OCI-LY1 (cell line): ENCODE results near the gene B4GALNT1.

Experiments
- H2AFZ ChIP-seq: fragments of 200-600 bp; sonication (generic), shearing (Covaris generic); 2 replicates; pipeline ENCODE4 v1.6.0; 2014; ENCODE audit warnings: antibody characterized with exemption, mild to moderate bottlenecking, low read length
- H3F3A ChIP-seq: fragments of 200-600 bp; sonication (generic), shearing (Covaris generic); 2 replicates; pipeline ENCODE4 v1.6.0; 2014; ENCODE audit warnings: mild to moderate bottlenecking, antibody characterized with exemption, low read length, moderate library complexity; ENCODE audit not compliant: insufficient read depth
- H3K27ac ChIP-seq: fragments of 200-600 bp; sonication (generic); 2 replicates; pipeline ENCODE4 v1.5.1; 2014; ENCODE audit warnings: low read length, mixed run types, mild to moderate bottlenecking, low read depth; ENCODE audit not compliant: poor library complexity, severe bottlenecking
- H3K27me3 ChIP-seq: fragments of 200-600 bp; sonication (generic); 2 replicates; pipeline ENCODE4 v1.6.0; 2014; ENCODE audit warnings: antibody characterized with exemption, mild to moderate bottlenecking, low read length, moderate library complexity; ENCODE audit not compliant: insufficient read depth
- H3K36me3 ChIP-seq: fragments of 200-600 bp; sonication (generic); 2 replicates; pipeline ENCODE4 v1.6.1; 2014; ENCODE audit warnings: mild to moderate bottlenecking, antibody characterized with exemption, low read length, moderate library complexity, mixed read lengths; ENCODE audit not compliant: insufficient read depth
- H3K4me1 ChIP-seq: fragments of 200-600 bp; sonication (generic); 2 replicates; pipeline ENCODE4 v1.5.1; 2014; ENCODE audit warnings: mild to moderate bottlenecking, low read length, moderate library complexity; ENCODE audit not compliant: insufficient read depth, severe bottlenecking
- H3K4me2 ChIP-seq: fragments of 200-600 bp; sonication (generic), shearing (Covaris generic); 2 replicates; pipeline ENCODE4 v1.6.1; 2014; ENCODE audit warnings: low read length
- H3K4me3 ChIP-seq: fragments of 200-600 bp; sonication (generic); 2 replicates; pipeline ENCODE4 v1.5.1; 2014; ENCODE audit warnings: low read length, low read depth, mild to moderate bottlenecking, mixed read lengths; ENCODE audit not compliant: poor library complexity, severe bottlenecking
- H3K79me2 ChIP-seq: fragments of 200-600 bp; shearing (Covaris generic); 2 replicates; pipeline ENCODE4 v1.6.1; 2016; ENCODE audit warnings: mixed run types, low read length, mixed read lengths; ENCODE audit not compliant: insufficient read depth
- H3K9ac ChIP-seq: fragments of 200-600 bp; sonication (generic), shearing (Covaris generic); 2 replicates; pipeline ENCODE4 v1.6.1; 2014; ENCODE audit warnings: mild to moderate bottlenecking, low read length, mixed read lengths
- H3K9me2 ChIP-seq: fragments of 200-600 bp; sonication (generic), shearing (Covaris generic); 2 replicates; pipeline ENCODE4 v1.6.1; 2014; ENCODE audit warnings: low read depth, mild to moderate bottlenecking, low read length, mixed read lengths
- H3K9me3 ChIP-seq: fragments of 200-600 bp; shearing (Covaris generic); 2 replicates; pipeline ENCODE4 v1.6.1; 2014; ENCODE audit warnings: low read length, mixed read lengths
- H4K20me1 ChIP-seq: fragments of 200-600 bp; sonication (generic), shearing (Covaris generic); 2 replicates; pipeline ENCODE4 v1.6.0; 2016; ENCODE audit warnings: mild to moderate bottlenecking, low read length; ENCODE audit not compliant: insufficient read depth
- CTCF ChIP-seq: fragments of 200-600 bp; sonication (generic), shearing (Covaris generic); IDR thresholded peaks from 2 replicates; pipeline ENCODE4 v1.5.1; 2017; ENCODE audit warnings: mild to moderate bottlenecking, antibody characterized with exemption, low read length, moderate library complexity, mixed read lengths
- EZH2 ChIP-seq: fragments of 200-600 bp; sonication (generic), shearing (Covaris generic); IDR thresholded peaks from 2 replicates; pipeline ENCODE4 v1.8.0; 2017; ENCODE audit warnings: borderline replicate concordance, mixed run types, mild to moderate bottlenecking, antibody characterized with exemption, low read length, moderate library complexity, mixed read lengths

Gene B4GALNT1

GRCh38 chr12:57600395-57600794, 32.6 kb downstream of the B4GALNT1 start:
- no peak overlapping the region for H3K4me2 ChIP-seq
- H2AFZ ChIP-seq = no peak overlapping the region
- no peaks in the 10 kb centered on the region for H3K9me2 ChIP-seq
- peaks cover 12% of the 10 kb centered on the region for H3K4me1 ChIP-seq
- no peak overlapping the region for H3K4me3 ChIP-seq
- no peaks in the 10 kb centered on the region for H3F3A ChIP-seq
- H3K9ac ChIP-seq = no peak overlapping the region
- no peaks in the 10 kb centered on the region for H4K20me1 ChIP-seq
- H3K79me2 ChIP-seq = no peaks in the 10 kb centered on the region
- H3K36me3 ChIP-seq = peaks cover 29% of the 10 kb centered on the region; the same call in 1 of the 2 replicates
- no peak for TF ChIP-seq CTCF
- TF ChIP-seq EZH2 = no peak
- no peaks in the 10 kb centered on the region for H3K27me3 ChIP-seq
- no peak overlapping the region for H3K27ac ChIP-seq
- no peaks in the 10 kb centered on the region for H3K9me3 ChIP-seq

DNA sequence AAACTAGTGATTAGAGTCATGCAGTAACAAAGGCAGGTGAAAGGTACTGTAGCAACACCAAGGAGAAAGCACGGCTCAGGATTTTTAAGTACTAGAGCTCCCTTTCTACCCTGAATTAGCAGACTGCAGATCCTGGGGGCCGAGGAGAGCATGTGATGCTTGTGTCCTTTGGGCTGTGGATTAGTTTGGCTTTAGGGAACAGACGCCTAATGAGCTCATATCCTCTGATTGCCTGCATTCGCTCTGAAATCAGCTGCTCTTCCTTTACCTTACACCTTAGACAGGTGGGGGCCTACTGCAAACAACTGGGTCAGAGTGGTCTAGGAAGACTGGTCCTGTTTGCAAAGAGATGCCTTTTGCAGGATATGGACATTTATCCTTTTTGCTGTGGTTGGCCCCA, 39.8 kb downstream of the B4GALNT1 start:
- no peaks in the 10 kb centered on the region for H3K9me3 ChIP-seq
- peaks cover 22% of the 10 kb centered on the region for H3K4me1 ChIP-seq
- H3K4me2 ChIP-seq = 0 out of 2 replicates have a peak overlapping the region, but pooled peaks have one; percentile 98
- no peak overlapping the region for H3K9ac ChIP-seq
- no peaks in the 10 kb centered on the region for H3K27me3 ChIP-seq
- H3F3A ChIP-seq = no peaks in the 10 kb centered on the region
- H2AFZ ChIP-seq = no peak overlapping the region
- 0 out of 2 replicates have a peak, but pooled peaks cover 6% of the 10 kb centered on the region for H3K79me2 ChIP-seq
- no peak for TF ChIP-seq CTCF
- TF ChIP-seq EZH2 = no peak
- H4K20me1 ChIP-seq = no peaks in the 10 kb centered on the region
- peaks cover 4% of the 10 kb centered on the region; the same call in 1 of the 2 replicates for H3K36me3 ChIP-seq
- H3K4me3 ChIP-seq = no peak overlapping the region
- H3K9me2 ChIP-seq = no peaks in the 10 kb centered on the region
- H3K27ac ChIP-seq = no peak overlapping the region

- Histone ChIP-seq H3K36me3 (peaks cover 4% of the 10 kb centered on the region; the same call in 1 of the 2 replicates), H3K9ac (no peak overlapping the region), H3K4me1 (peaks cover 22% of the 10 kb centered on the region), H3K27me3 (no peaks in the 10 kb centered on the region), H2AFZ (no peak overlapping the region), H4K20me1 (no peaks in the 10 kb centered on the region), H3K4me3 (peak overlapping the region; percentile 95), H3K79me2 (0 out of 2 replicates have a peak, but pooled peaks cover 6% of the 10 kb centered on the region), H3K27ac (no peak overlapping the region), H3F3A (no peaks in the 10 kb centered on the region), H3K9me2 (no peaks in the 10 kb centered on the region), H3K4me2 (peak overlapping the region; percentile 98; the same call in 1 of the 2 replicates), H3K9me3 (no peaks in the 10 kb centered on the region)
- TF ChIP-seq CTCF (no peak), EZH2 (no peak)
Measured at GRCh38 chr12:57592551-57593165, 40.3 kb downstream of the B4GALNT1 start.
